Endothelial cell of umbilical vein (primary cell): Measurements from ENCODE around the gene SPDYE4. TPM values are rescaled to one million over a fixed set of nuclear protein-coding genes. Genes with fewer than 3 reads are reported as not detected.

Experiments used
- BruUV-seq: library from RNA; stranded (reverse); fragments of 400-500 nt; replicated peaks from 2 replicates; lab custom pipeline; 2021; lab: Mats Ljungman, UMichigan
- CTCF ChIA-PET: fragments of 300-600, 350-600 bp; sonication (Branson Sonifier 250); formaldehyde crosslinking; loops from one replicate; lab custom pipeline; 2021; ENCODE audit warnings: antibody characterized with exemption, inconsistent platforms; lab: Charles Lee
- POLR2A ChIA-PET: fragments of 300-600, 350-600 bp; sonication (Branson Sonifier 250); formaldehyde crosslinking; loops from one replicate; lab custom pipeline; 2021; ENCODE audit warnings: antibody characterized with exemption, inconsistent platforms; lab: Charles Lee
- DNase-seq: peaks from one replicate; pipeline ENCODE4 v3.0.0-alpha.2; 2011; ENCODE audit warnings: low read depth, low spot score
- FAIRE-seq: peaks from 2 replicates; lab custom pipeline; 2011; peaks lifted over from hg19 to GRCh38; lab: Jason Lieb, UNC
- H2AFZ ChIP-seq: 2 replicates; pipeline ENCODE4 v1.6.0; 2012; ENCODE audit warnings: low read depth, low read length, control low read depth, inconsistent platforms
- H3K27ac ChIP-seq: 2 replicates; pipeline ENCODE4 v1.5.1; 2011; ENCODE audit warnings: low read depth, mild to moderate bottlenecking, control low read depth, low read length, moderate library complexity; ENCODE audit not compliant: insufficient read depth
- H3K27me3 ChIP-seq, 2 experiments: 2 replicates each; pipeline versions ENCODE4 v1.6.0 to v1.6.1; 2011; ENCODE audit warnings: low read length in 2 of 2, mixed read lengths in 1 of 2; ENCODE audit not compliant: control insufficient read depth in 2 of 2, insufficient read depth in 2 of 2
- H3K36me3 ChIP-seq, 2 experiments: 2 replicates in 1 of 2; 3 replicates in 1 of 2; pipeline ENCODE4 v1.5.1; 2011; ENCODE audit warnings: low read length in 2 of 2, mild to moderate bottlenecking in 1 of 2, moderate library complexity in 1 of 2; ENCODE audit not compliant: control insufficient read depth in 2 of 2, insufficient read depth in 2 of 2; ENCODE audit errors: extremely low read depth in 1 of 2
- H3K4me1 ChIP-seq: 3 replicates; pipeline ENCODE4 v1.5.1; 2011; ENCODE audit warnings: mild to moderate bottlenecking, low read length; ENCODE audit not compliant: control insufficient read depth, insufficient read depth; ENCODE audit errors: extremely low read depth
- H3K4me2 ChIP-seq: 2 replicates; pipeline ENCODE4 v1.6.1; 2011; ENCODE audit warnings: low read length, control low read depth, mixed read lengths; ENCODE audit not compliant: insufficient read depth
- H3K4me3 ChIP-seq, 3 experiments: fragments of 200-600 bp in 1 of 3; sonication (generic), shearing (Covaris generic) in 1 of 3; replicated peaks in 1 of 3; 2 replicates each; pipeline ENCODE4 v1.5.1; 2011 to 2016; ENCODE audit warnings: control low read depth in 3 of 3, low read length in 3 of 3, mild to moderate bottlenecking in 2 of 3, inconsistent platforms in 1 of 3, low read depth in 1 of 3, moderate library complexity in 1 of 3; ENCODE audit not compliant: insufficient read depth in 1 of 3
- H3K79me2 ChIP-seq: 2 replicates; pipeline ENCODE4 v1.6.0; 2012; ENCODE audit warnings: low read length, inconsistent platforms; ENCODE audit not compliant: control insufficient read depth, insufficient read depth
- H3K9ac ChIP-seq: replicated peaks from 2 replicates; pipeline ENCODE3; 2011; ENCODE audit warnings: low read length, control low read depth; ENCODE audit not compliant: insufficient read depth; ENCODE audit errors: extremely low read depth
- H3K9me1 ChIP-seq: replicated peaks from 3 replicates; pipeline ENCODE4 v1.6.0; 2011; ENCODE audit warnings: mild to moderate bottlenecking, low read length; ENCODE audit not compliant: control insufficient read depth, insufficient read depth; ENCODE audit errors: extremely low read depth
- H3K9me3 ChIP-seq: replicated peaks from 2 replicates; pipeline ENCODE4 v1.5.1; 2012; ENCODE audit warnings: low read length, inconsistent platforms; ENCODE audit not compliant: control insufficient read depth, insufficient read depth
- H4K20me1 ChIP-seq: replicated peaks from 2 replicates; pipeline ENCODE3; 2011; ENCODE audit warnings: mild to moderate bottlenecking, low read length; ENCODE audit not compliant: control insufficient read depth, insufficient read depth; ENCODE audit errors: extremely low read depth
- CTCF ChIP-seq, 2 donors: IDR thresholded peaks; 1 replicate in 1 of 2; 2 replicates in 1 of 2; pipeline ENCODE4 v1.5.1; 2011; ENCODE audit warnings: low read length in 2 of 2, mild to moderate bottlenecking in 2 of 2, moderate library complexity in 2 of 2, control low read depth in 1 of 2, inconsistent platforms in 1 of 2, low read depth in 1 of 2; ENCODE audit not compliant: insufficient read depth in 1 of 2; ENCODE audit errors: extremely low read depth in 1 of 2
- EZH2 ChIP-seq: IDR thresholded peaks from 2 replicates; pipeline ENCODE4 v1.6.1; 2012; ENCODE audit warnings: borderline replicate concordance, low read depth, mild to moderate bottlenecking, moderate library complexity, low read length, inconsistent platforms; ENCODE audit not compliant: severe bottlenecking
- FOS ChIP-seq: IDR thresholded peaks from 2 replicates; pipeline ENCODE4 v1.6.1; 2011; ENCODE audit warnings: mild to moderate bottlenecking, low read length, moderate library complexity, borderline replicate concordance; ENCODE audit not compliant: insufficient read depth
- GATA2 ChIP-seq: IDR thresholded peaks from 2 replicates; pipeline ENCODE4 v1.7.0; 2011; ENCODE audit warnings: low read depth, mild to moderate bottlenecking, moderate library complexity, mixed read lengths, low read length; ENCODE audit not compliant: insufficient read length, insufficient read depth
- JUN ChIP-seq: IDR thresholded peaks from 2 replicates; pipeline ENCODE4 v1.6.1; 2011; ENCODE audit warnings: borderline replicate concordance, low read depth; ENCODE audit not compliant: insufficient read length, insufficient read depth
- MAX ChIP-seq: IDR thresholded peaks from 2 replicates; pipeline ENCODE4 v1.6.1; 2011; ENCODE audit not compliant: insufficient read depth, insufficient read length
- dilution Hi-C: fragments of 300-500 bp; cut with MboI; formaldehyde crosslinking; loops from one replicate; pipeline ENCODE4 v1.15.0; 2019; ENCODE audit warnings: low sequenced_read_pairs; ENCODE audit not compliant: extremely low pct_ligation_motif_present
- intact Hi-C: fragments of 100-400 bp; cut with micrococcal nuclease; formaldehyde crosslinking; loops from one replicate; pipeline ENCODE4 v1.10.0; 2022
- polyA plus RNA-seq, 4 experiments: library from polyadenylated mRNA; depleted of rRNA in 3 of 4; stranded (reverse) in 3 of 4; unstranded in 1 of 4; fragments of >200 nt; gene quantifications; 2 replicates each; pipeline versions ENCODE4 v1.2.1 to v1.2.3, GENCODE V29; 2011 to 2012; ENCODE audit warnings: missing spikeins in 1 of 4
- total RNA-seq: library from RNA; stranded (reverse); gene quantifications from 2 replicates; pipeline ENCODE4 v1.2.3, GENCODE V29; 2021

Gene SPDYE4
- total and polyA plus RNA-seq, 2 donors (not counting 3 experiments of a cell fraction or from before 2014, with no cell fraction given): not detected

GRCh38 chr17:8707332-8708024, 50.9 kb downstream of the SPDYE4 start:
- Histone ChIP-seq H3K79me2 (no peaks in the 10 kb centered on the region), H3K9me3 (no peaks in the 10 kb centered on the region), H3K27ac (no peak overlapping the region), H3K9me1 (no peaks in the 10 kb centered on the region), H3K4me3 (no peak overlapping the region), H3K27me3 (peaks cover 6% of the 10 kb centered on the region in 2 experiments), H3K36me3 (no peaks in the 10 kb centered on the region), H3K4me2 (no peak overlapping the region), H2AFZ (no peak overlapping the region), H3K9ac (no peak overlapping the region), H4K20me1 (no peaks in the 10 kb centered on the region), H3K4me1 (no peaks in the 10 kb centered on the region)
- dilution Hi-C loops (no loop called here), intact Hi-C loops (no loop called here)
- FAIRE-seq: no peak
- DNase-seq: no peak
- BruUV-seq: no TSS peak
- ChIA-PET POLR2A (no interaction called here), CTCF (interaction anchor here (0.8 to 1.0 kb wide), 2 partner anchors 11 to 53 kb away, joined by 3 read pairs; no protein-coding TSS in a partner anchor)
- TF ChIP-seq GATA2 (no peak), JUN (no peak), CTCF (IDR thresholded peaks at IDR 0.05; ENCODE audit: extremely low read depth in 1 of 2, insufficient read depth in 1 of 2, low read depth in 1 of 2, low read length in 2 of 2) (no peak), EZH2 (no peak), MAX (no peak), FOS (no peak)
